HG03342 (cell line): ENCODE data around the gene CERT1.
A peak's percentile ranks its signal among the peaks of the same experiment; 100 is the strongest.
"Not testable (repeated sequence)": the region's sequence is repeated elsewhere in the genome, so short reads cannot be mapped to it uniquely, and the experiment has no call there.

Experiments used
- ATAC-seq: cut with Tn5 transposase; IDR thresholded peaks from one replicate; pipeline ENCODE4 v1.9.1; 2021; ENCODE audit warnings: mild to moderate bottlenecking, moderate library complexity; ENCODE audit not compliant: unreplicated experiment

CERT1 gene

DNA sequence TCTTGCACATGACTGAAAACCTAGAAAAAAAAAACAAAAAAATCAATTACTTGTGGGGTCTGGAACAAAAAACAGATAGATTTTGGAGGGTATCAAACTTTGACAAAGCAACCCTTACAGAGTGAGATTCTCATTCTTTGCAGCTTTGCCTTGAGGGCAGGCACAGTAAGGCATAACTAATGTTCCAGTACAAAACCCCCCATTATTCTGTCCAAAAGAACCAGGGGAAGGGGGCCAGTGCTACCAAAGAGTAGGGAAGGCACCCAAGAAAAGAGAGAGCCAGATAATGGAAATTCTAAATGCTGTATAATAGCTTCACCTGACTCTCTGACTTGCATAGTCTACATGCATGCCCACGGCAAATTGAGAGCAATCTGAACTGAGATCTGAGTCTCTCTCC, 13.2 kb upstream of the CERT1 start:
- ATAC-seq = no peak

DNA sequence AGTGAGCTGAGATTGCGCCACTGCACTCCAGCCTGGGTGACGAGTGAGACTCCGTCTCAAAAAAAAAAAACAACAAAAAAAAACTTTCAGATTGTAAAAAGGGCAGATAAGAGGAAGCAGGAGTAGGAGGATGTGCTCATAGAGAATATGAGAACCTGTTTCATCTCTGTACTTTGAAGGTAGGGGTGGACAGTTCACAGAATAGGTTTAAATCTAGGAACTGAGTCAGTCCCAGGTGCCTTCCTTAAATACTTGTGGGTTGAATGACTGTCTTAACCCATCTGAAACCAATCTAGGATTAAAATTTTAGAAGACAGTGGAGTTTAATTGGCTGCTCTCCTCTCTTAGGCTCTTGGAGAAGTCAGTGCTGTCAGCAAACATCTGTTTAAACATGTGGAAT, 12.6 kb upstream of the CERT1 start:
- peak; percentile 88 for ATAC-seq

DNA sequence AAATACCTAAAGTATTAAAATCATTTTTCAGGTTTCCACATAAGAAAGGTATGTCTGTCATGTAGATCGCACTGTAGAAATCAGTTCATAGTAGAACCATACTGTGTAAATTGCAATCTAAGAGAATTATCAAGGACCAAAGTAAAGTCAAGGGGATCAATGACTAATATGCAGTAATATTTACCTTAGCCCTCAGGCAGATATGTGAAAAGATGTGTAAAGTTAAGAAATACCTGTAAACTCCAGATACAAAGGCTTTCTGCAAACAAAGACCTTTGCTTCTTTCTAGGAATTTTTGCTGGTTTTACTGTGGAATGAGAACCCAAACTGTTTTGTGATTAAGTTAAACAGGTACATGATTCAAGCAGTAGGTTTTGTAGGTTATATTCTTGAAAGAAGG, 11.8 kb upstream of the CERT1 start:
- ATAC-seq = no peak

DNA sequence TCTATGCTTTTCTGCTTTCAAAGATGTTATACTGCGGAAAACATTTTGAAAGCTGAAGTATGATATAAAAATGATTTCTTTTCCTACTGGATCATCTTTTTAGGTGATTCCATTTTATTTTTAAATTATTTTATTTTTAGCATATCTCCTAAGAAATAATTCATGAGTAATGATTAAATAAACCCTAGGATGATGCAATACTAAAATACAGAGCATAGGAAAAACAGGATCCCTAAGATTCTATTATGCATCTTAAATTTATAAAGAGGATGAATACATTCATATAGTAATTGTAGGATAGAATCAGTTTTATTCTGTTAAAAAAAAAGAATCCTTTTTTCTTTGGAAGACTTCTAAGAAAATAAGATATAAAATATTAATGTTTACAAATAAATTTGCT, 11.1 kb upstream of the CERT1 start:
- no peak for ATAC-seq

DNA sequence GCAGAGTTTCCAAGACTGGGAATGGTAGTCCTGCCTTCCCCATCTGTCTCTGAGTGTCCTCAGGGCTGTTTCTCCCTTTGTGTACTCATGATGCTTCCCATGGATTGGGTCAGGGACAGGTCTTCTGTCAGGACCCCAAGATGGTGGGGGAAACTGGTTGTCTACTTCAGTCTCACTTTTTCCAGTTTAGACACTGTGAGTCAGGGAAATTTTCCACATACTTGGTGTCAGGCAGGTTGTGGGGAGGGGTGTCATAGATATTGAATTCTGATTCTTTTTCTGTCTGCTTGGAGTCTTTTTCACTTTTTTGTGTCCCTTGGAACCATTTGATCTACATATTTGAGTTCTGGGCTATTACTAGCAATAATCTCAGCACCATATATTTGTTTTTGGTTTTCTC, 10.6 kb upstream of the CERT1 start:
- ATAC-seq = no peak

DNA sequence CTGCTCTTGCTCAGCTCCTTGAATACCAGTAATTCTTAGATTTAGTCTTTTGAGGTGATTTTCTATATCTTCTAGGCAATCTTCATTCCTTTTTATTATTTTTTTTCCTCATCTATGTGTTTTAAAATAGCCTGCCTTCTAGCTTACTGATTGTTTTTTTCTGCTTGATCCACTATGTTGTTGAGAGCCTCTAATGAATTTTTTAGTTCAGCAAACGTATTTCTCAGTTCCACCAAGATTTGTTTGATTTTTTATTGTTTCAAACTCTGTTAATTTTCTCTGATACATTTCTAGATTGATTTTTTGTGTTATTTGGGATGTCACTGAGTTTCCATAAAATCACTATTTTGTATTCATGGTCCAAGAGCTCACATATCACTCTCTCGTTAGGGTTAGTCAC, 9.8 kb upstream of the CERT1 start:
- ATAC-seq = no peak

DNA sequence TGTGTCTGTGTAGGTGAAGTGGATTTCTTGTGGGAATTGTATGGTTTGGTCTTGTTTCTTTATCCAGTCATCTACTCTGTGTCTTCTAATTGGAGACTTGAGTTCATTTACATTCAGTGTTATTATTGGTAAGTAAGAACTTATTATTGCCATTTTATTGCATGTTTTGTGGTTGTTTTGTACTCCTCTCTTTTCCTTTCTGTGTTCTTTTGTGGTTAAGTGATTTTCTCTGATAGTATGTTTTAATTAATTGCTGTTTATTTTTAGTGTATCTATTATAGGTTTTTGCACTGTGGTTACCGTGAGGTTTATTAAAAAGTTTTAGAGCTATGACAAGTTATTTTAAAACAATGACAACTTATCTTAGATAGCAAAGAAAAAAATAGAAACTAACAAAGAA, 8.3 kb upstream of the CERT1 start:
- ATAC-seq = no peak

DNA sequence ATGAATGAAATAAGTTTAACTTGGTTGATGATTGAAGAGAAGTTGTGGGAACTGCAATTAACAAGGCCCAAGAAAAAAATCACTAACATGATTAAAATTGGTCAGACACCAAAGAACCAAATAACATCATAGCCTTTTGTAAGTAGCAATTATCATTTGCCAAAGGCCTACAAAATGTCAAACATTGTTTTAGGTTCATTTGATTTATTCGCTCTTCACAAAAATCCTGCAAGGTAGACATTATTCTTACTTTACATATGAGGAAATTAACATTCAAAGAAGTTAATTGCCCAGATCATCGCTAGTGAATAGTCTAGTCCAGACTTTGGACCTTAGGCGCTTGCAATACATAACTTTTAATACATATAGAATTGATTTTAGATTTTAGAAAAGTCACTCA, 2.9 kb upstream of the CERT1 start:
- ATAC-seq = no peak

DNA sequence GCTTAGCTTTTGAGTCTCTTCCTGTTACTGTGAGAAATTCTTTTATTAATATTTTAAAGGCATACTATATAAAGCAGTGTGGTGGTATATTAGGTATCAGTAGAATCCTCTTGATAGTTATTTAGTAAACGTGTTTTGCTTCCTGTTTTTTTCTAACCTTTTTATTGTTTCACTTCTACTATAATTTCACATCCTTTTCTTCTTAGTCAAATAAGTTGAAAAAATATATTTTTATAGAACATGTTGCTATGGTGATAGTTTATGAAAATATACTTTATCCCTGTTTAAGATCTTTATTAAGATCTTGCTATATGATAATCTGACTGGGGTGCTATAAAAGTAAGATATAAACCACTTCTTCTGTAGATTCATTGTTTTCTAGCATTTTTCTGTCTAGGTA, 2.4 kb upstream of the CERT1 start:
- ATAC-seq = no peak

DNA sequence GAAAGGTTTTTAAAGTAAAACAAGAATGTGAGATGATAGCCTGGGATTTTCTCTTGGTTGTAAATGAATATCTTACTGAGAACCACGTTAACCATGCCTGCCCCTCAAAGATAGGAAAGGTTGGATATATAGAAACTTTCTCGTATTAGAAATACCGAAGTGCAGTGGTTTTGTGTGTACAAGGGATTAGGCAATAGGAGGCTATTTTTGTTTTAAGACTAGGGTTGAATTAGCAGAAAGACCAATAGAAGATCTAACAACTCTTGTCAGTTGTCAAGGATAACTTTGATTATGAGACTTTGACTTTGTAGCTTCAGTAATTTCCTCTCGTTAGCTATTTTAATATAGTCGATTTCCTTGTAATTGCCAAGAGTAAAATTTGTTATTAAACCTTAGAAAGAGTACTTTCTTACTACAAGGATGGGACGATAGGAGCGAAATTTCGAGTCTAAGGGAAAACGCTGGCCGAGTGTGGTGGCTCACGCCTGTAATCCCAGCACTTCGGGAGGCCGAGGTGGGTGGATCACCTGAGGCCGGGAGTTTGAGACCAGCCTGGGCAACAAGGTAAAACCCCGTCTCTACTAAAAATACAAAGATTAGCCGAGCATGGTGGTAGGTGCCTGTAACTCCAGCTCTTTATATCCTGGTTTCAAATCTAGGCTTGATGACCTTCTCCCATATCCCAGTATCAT, 1.1 kb upstream of the CERT1 start:
- no peak for ATAC-seq

DNA sequence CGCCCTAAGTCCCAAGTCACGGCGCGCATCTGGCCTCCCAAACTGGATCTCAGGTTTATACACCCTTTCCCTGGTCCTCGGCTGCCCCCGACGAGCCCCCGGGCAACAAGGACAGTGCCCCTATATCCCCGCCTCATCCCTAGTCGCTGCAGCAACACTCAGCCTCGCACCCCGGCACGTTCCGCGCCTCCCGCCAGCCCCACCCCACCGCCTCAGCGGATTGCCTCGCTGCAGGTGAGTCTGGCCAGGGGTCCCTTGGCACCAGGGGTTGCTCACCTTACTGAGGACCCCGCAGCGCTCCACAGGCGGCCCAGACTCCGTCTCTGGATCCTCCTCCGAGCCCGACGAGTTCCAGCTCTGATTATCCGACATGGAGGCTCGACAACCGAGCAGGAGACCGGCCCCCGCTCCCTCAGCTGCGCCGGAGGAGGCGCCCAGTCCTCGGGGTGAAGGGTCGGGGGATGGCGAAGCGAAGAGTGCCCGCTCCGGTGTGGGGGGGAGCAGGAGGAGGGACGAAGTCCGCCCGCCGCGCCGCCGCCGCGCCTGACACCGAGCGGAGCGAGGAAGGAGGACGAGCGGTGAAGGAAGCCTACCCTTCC, 494 bp downstream of the CERT1 start:
- ATAC-seq = peak; percentile 26

DNA sequence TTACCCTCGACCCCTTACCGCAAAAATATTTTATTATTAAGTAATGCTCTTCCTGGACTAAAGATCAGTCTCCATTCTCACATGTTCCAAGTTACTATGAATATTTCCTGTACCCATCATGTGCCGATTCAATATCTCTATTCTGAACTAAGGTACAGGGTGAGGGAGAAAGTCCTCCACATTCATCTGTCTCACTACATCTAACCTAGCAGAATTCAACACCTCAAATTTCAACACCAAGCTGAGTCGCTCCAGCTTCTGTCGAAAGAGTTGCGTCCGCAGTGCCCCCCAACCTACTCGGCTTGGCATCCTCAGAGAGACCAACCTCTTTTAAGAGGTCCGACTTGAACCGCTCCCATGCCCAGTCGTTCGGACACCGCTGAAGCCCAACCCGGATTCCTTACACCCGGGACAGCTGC, 1.0 kb downstream of the CERT1 start:
- ATAC-seq = no peak

DNA sequence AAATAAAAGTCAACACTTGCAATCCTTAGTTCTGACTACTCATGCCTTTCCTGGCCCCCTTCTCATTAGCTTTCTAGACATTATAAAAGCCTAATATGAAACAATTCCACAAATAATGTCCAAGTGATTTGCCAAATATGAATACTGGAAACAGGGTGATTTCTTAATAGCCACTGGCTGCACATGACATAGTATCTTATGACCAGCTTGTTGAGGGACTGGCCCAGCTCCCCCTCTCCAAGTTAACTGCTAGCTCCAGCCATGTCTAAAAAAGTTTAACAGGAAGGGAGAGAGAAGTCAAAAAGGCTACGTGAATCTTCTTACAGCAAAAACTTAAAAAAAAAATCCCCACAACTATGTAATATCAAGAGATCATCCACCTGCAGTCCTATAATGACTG, 1.5 kb downstream of the CERT1 start:
- no peak for ATAC-seq

DNA sequence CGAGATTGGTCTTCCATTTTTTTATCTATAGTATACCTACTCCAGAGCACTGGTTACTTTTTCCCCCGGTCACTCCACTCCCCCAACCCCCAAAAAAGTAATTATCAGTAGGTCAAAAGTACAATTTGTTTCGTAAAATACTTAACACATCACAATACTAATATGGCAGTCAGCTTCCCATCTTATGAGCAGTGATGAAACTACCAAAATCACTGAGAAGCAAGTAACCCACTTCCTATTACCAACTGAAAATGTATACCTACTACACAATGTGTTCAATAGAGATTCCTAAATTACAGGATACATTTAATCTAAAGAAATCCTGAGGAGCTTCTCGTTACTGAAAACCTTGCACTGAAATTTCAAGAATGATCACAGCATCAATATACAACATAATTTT, 1.9 kb downstream of the CERT1 start:
- ATAC-seq = no peak

DNA sequence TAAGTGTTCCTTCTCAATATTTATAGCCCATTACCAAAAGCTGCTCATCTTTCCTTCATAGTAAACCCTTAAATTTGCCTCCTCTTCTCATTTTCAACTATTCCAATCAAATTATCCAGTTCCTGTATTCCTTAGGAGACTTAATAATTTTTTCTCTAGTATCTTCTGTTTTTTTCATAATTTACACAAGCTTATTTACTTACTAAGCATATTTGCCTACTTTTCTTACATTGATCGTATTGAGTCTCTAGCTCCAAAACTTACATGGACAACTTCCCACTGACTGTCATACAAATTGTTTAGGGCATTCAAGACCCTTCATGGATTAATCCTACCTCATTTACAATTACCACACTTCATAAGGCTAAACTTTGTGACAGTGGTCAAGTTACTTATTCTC, 3.6 kb downstream of the CERT1 start:
- no peak for ATAC-seq

DNA sequence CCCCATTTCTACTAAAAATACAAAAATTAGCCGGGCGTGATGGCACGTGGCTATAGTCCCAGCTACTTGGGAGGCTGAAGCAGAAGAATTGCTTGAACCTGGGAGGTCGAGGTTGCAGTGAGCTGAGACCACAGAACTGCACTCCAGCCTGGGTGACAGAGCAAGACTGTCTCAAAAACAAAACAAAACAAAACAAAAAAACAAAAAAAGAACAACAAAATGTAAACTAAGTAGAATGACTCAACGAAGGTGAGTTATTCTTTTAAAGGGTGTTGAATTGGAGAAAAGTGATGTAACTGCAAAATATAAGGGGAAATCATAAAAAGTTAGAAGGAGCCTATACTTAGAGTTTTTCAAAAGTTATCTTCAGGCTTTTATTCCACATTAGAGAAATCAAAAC, 6.3 kb downstream of the CERT1 start:
- not testable (repeated sequence) for ATAC-seq

DNA sequence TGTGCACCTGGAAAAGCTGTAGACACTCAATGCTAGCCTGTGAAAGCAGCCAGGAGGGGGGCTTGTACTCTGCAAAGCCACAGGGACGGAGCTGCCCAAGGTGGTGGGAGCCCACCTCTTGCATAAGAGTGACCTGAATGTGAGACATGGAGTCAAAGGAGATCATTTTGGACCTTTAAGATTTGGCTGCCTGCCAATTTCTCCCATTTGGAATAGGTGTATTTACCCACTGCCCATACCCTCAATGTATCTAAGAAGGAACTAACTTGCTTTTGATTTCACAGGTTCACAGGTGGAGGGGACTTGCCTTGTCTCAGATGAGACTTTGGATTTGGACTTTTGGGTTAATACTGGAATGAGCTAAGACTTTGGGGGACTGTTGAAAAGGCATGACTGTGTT, 12.6 kb downstream of the CERT1 start:
- ATAC-seq = not testable (repeated sequence)

DNA sequence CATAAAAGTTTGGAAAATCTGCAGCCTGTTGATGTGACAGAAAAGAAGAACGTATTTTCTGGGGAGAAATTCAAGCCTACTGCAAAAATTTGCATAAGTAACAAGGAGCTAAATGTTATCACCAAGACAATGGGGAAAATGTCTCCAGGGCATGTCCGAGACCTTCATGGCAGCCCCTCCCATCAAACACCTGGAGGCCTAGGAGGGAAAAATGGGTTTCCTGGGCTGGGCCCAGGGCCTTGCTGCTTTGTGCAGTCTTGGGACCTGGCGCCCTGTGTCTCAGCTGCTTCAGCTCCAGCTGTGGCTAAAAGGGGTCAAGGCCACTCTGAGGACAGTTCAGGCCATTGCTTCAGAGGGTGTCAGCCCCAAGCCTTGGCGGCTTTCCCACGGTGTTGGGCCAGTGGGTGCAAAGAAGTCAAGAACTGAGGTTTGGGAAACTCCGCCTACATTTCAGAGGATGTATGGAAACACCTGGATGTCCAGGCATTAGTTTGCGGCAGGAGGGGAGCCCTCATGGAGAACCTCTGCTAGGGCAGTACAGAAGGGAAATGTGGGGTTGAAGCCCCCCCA, 13.1 kb downstream of the CERT1 start:
- ATAC-seq = no peak

DNA sequence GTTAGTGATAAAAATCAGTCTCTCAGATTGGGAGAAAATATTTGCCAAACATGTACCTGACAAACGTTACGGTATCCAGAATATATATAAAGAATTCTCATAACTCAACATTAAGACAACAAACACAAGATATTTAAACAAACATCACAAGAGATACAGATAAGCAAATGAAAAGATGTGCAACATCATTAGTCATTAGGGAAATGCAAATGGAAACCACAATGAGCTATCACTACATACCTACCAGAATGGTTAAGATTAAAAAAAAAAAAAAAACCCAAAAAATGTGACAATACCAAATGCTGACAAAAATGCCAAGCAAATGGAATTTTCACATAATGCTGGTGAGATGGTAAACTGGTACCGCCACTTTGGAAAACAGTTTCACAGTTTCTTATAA, 15.4 kb downstream of the CERT1 start:
- no peak for ATAC-seq

DNA sequence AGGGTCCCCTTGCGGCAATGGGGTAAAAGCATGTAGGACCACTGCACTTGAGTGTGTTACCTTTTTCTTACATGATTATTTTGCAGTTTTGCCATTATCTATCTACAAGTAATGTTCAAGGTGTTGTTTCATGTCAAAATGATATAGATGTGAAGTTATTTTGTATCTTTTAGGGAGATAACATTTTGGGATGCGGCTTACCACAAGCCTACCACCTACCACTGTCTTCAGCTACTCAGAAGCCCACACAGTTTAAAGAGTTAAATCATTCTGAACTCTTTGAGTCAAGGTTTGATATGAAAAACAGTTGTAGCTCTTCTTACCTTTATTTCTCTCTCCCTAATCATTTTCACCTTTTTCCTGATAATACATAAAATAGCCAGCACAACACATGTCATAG, 19.8 kb downstream of the CERT1 start:
- ATAC-seq = no peak

DNA sequence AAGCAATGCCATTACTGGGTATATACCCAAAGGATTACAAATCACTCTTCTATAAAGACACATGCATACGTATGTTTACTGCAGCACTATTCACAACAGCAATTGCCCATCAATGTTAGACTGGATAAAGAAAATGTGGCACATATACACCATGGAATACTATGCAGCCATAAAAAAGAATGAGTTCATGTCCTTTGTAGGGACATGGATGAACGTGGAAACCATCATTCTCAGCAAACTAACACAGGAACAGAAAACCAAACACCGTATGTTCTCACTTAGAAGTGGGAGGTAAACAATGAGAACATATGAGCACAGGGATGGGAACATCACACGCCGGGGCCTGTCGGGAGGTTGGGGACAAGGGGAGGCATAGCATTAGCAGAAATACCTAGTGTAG, 21.6 kb downstream of the CERT1 start:
- not testable (repeated sequence) for ATAC-seq

DNA sequence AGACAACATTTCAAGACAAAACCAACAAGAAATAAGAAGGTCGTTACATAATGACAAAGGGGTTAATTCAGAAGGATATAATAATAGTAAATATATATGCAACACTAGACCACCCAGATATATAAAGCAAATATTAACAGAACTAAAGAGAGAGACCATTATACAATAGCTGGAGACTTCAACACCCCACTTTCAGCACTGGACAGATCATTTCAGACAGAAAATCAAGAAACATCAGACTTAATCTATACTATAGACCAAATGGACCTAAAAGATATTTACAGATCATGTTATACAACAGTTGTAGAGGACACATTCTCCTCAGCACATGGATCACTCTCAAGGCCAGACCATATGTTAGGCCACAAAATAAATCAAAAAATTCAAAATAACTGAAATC, 26.8 kb downstream of the CERT1 start:
- no peak for ATAC-seq

DNA sequence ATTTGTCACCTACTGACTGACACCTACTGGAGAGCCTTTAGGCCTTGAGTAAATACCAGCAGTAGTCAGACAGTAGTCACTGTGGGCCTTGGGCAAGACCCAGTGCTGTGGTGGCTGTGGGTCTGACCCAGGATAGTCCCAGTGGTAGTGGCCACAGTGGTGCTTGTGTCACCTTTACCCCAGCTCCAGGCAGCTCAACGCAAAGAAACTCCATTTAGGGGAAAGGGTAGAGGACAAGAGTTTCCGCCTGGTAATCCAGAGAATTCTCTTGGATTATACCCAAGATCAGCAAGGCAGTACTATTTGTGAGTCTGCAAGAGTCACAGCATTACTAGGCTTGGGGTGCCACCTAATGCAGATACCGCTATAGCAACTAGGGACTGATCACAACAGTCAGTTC, 28.9 kb downstream of the CERT1 start:
- ATAC-seq = no peak
